Gastrocnemius medialis (tissue), 4 donors: ENCODE data around the gene ASAP2.

Experiments
- POLR2A ChIP-seq, 2 donors: fragments of 450-650 bp; IDR thresholded peaks; one replicate each; pipeline ENCODE4 v1.6.1; 2017; ENCODE audit warnings: antibody characterized with exemption in 2 of 2, mild to moderate bottlenecking in 2 of 2, moderate library complexity in 2 of 2
- TF ChIP-seq, protein P1 (sequence below), 5 experiments: fragments of 450-650 bp in 3 of 5; fragments of 200-600 bp in 2 of 5; sonication (generic) in 2 of 5; IDR thresholded peaks in 4 of 5; conservative IDR thresholded peaks in 1 of 5; 1 replicate in 4 of 5; 2 replicates in 1 of 5; pipeline ENCODE4 v1.5.1; 2016 to 2019; ENCODE audit warnings: antibody characterized with exemption in 5 of 5, mild to moderate bottlenecking in 3 of 5, moderate library complexity in 3 of 5

DNA sequence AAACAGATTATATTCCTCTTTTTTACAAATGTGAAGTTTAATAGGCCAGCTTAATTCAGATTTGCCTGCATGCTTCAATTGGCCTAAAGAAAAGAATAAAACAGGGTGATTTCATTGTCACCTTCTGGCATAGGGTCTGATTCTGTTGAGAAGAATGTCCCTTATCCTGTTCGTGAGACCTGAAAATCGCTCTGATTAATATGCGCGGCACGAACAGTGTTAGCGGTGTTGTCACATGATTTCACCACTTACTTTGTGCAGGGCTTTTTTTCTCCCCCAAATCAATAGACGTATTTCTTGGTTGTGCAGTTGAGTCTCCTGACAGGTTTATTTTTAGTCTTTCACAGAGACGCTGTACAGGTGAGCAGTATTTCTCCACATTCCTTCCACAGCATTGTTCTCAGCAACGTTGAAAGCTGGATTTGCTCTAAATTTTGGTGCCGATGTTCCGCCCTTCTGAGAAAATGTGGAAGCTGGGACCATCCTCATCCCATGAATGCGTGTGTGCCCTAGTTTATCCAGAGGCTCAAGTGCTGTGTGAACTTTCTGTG is 134.8 kb downstream of the ASAP2 start:
- TF ChIP-seq POLR2A (IDR thresholded peaks at IDR 0.05) = no peak
- TF ChIP-seq, protein P1, sequence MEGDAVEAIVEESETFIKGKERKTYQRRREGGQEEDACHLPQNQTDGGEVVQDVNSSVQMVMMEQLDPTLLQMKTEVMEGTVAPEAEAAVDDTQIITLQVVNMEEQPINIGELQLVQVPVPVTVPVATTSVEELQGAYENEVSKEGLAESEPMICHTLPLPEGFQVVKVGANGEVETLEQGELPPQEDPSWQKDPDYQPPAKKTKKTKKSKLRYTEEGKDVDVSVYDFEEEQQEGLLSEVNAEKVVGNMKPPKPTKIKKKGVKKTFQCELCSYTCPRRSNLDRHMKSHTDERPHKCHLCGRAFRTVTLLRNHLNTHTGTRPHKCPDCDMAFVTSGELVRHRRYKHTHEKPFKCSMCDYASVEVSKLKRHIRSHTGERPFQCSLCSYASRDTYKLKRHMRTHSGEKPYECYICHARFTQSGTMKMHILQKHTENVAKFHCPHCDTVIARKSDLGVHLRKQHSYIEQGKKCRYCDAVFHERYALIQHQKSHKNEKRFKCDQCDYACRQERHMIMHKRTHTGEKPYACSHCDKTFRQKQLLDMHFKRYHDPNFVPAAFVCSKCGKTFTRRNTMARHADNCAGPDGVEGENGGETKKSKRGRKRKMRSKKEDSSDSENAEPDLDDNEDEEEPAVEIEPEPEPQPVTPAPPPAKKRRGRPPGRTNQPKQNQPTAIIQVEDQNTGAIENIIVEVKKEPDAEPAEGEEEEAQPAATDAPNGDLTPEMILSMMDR (IDR thresholded peaks at IDR 0.05 in 4 of 5, conservative IDR thresholded peaks at IDR 0.05 in 1 of 5) = no peak
